ENCODE data around the gene HCFC1R1. TPM values are rescaled to one million over a fixed set of nuclear protein-coding genes. Genes with fewer than 3 reads are reported as not detected.

Gene HCFC1R1
- polyA plus RNA-seq, 3 donors: 16.7 to 27.1 (median 19.9) TPM

- Histone ChIP-seq H3K9ac (ENCODE audit: insufficient read depth, low read length, poor library complexity, severe bottlenecking) (no peak within 1 kb of the TSS), H3K36me3 (replicated peaks in 1 of 2; ENCODE audit: control insufficient read depth in 1 of 2, insufficient read depth in 2 of 2, low read length in 2 of 2) (no peaks in the 10 kb centered on the region), H3K79me2 (ENCODE audit: insufficient read depth, low read length) (no peaks in the 10 kb centered on the region), H4K20me1 (ENCODE audit: insufficient read depth, low read length) (no peaks in the 10 kb centered on the region), H3K4me1 (ENCODE audit: control insufficient read depth in 1 of 2, insufficient read depth in 2 of 2, low read length in 2 of 2) (peaks cover 18 to 25% of the 10 kb centered on the region in 2 donors), H2AFZ (ENCODE audit: insufficient read depth, low read depth, low read length, poor library complexity, severe bottlenecking) (no peak within 1 kb of the TSS), H3K27ac (ENCODE audit: low read depth in 1 of 2, low read length in 2 of 2) (no peak within 1 kb of the TSS), H3K27me3 (ENCODE audit: control insufficient read depth in 2 of 2, insufficient read depth in 2 of 2, low read length in 2 of 2) (peaks cover 0 to 38% of the 10 kb centered on the region in 2 donors), H3K4me2 (replicated peaks; ENCODE audit: extremely low read depth, low read length, poor library complexity, severe bottlenecking) (no peak within 1 kb of the TSS), H3K9me3 (replicated peaks in 1 of 2; ENCODE audit: control insufficient read depth in 1 of 2, insufficient read depth in 1 of 2, low read length in 2 of 2) (no peaks in the 10 kb centered on the region), H3K4me3 (replicated peaks in 1 of 3; ENCODE audit: low read depth in 2 of 3, low read length in 3 of 3) (no peak within 1 kb of the TSS)
- WGBS (ENCODE audit: insufficient coverage): 65% methylated on average over 21 of the region's 27 CpGs
- no peak for DNase-seq
- Mint-ChIP-seq H3K36me3 (no peaks in the 10 kb centered on the region), H3K27me3 (ENCODE audit: low read depth in 3 of 3) (peaks cover 31 to 53% (median 37%) of the 10 kb centered on the region in 3 donors), H3K4me3 (peak within 1 kb of the TSS in 1 of 2 donors; percentile 67), H3K9me3 (peaks cover 0 to 2% (median 0%) of the 10 kb centered on the region in 7 donors), H3K27ac (no peak within 1 kb of the TSS), H3K4me1 (peaks cover 23% of the 10 kb centered on the region)
- TF ChIP-seq CTCF (IDR thresholded peaks at IDR 0.05): no peak
- intact Hi-C loops (cut with micrococcal nuclease): no loop called here
These were observed 10.8 kb downstream of the HCFC1R1 start, which contains the start of gene CLDN9 for GRCh38 chr16:3012828-3013420. TSS of gene CLDN9 (plus strand) at chr16:3012923. CDS start at chr16:3013363, 440 bp downstream.

- no peak overlapping the region for H3K27ac Mint-ChIP-seq
- DNase-seq: no peak
- Histone ChIP-seq H3K79me2 (ENCODE audit: insufficient read depth, low read length) (no peaks in the 10 kb centered on the region), H3K9ac (ENCODE audit: insufficient read depth, low read length, poor library complexity, severe bottlenecking) (no peak overlapping the region), H3K9me3 (replicated peaks in 1 of 2; ENCODE audit: control insufficient read depth in 1 of 2, insufficient read depth in 1 of 2, low read length in 2 of 2) (no peaks in the 10 kb centered on the region), H3K36me3 (replicated peaks in 1 of 2; ENCODE audit: control insufficient read depth in 1 of 2, insufficient read depth in 2 of 2, low read length in 2 of 2) (no peaks in the 10 kb centered on the region), H3K27ac (ENCODE audit: low read depth in 1 of 2, low read length in 2 of 2) (no peak overlapping the region), H3K4me2 (replicated peaks; ENCODE audit: extremely low read depth, low read length, poor library complexity, severe bottlenecking) (no peak overlapping the region), H2AFZ (ENCODE audit: insufficient read depth, low read depth, low read length, poor library complexity, severe bottlenecking) (no peak overlapping the region), H4K20me1 (ENCODE audit: insufficient read depth, low read length) (no peaks in the 10 kb centered on the region), H3K27me3 (ENCODE audit: control insufficient read depth in 2 of 2, insufficient read depth in 2 of 2, low read length in 2 of 2) (peaks cover 0 to 35% of the 10 kb centered on the region in 2 donors), H3K4me1 (ENCODE audit: control insufficient read depth in 1 of 2, insufficient read depth in 2 of 2, low read length in 2 of 2) (peaks cover 23 to 30% of the 10 kb centered on the region in 2 donors), H3K4me3 (replicated peaks in 1 of 3; ENCODE audit: low read depth in 2 of 3, low read length in 3 of 3) (no peak overlapping the region)
- 47% methylated on average over 17 of the region's 19 CpGs for WGBS (ENCODE audit: insufficient coverage)
- intact Hi-C loops (cut with micrococcal nuclease): no loop called here
- H3K36me3 Mint-ChIP-seq: no peaks in the 10 kb centered on the region
- peak overlapping the region in 1 of 2 donors; percentile 67 for H3K4me3 Mint-ChIP-seq
- TF ChIP-seq CTCF (IDR thresholded peaks at IDR 0.05): no peak
- H3K9me3 Mint-ChIP-seq: peaks cover 0 to 2% (median 0%) of the 10 kb centered on the region in 7 donors
- H3K4me1 Mint-ChIP-seq: peaks cover 30% of the 10 kb centered on the region
- H3K27me3 Mint-ChIP-seq (ENCODE audit: low read depth in 3 of 3): peaks cover 32 to 47% (median 36%) of the 10 kb centered on the region in 3 donors
These were observed 11.5 kb downstream of the HCFC1R1 start for GRCh38 chr16:3012246-3012645.

All from CD14-positive monocyte (primary cell).